ENCODE data around the gene COA6. TPM values are rescaled to one million over a fixed set of nuclear protein-coding genes. Genes with fewer than 3 reads are reported as not detected.
"Not testable (repeated sequence)": the region's sequence is repeated elsewhere in the genome, so short reads cannot be mapped to it uniquely, and the experiment has no call there.

The COA6 gene
- total and polyA plus RNA-seq, 2 donors (not counting 3 experiments of a cell fraction or from before 2014, with no cell fraction given) = 22.2 to 42.7 TPM

DNA sequence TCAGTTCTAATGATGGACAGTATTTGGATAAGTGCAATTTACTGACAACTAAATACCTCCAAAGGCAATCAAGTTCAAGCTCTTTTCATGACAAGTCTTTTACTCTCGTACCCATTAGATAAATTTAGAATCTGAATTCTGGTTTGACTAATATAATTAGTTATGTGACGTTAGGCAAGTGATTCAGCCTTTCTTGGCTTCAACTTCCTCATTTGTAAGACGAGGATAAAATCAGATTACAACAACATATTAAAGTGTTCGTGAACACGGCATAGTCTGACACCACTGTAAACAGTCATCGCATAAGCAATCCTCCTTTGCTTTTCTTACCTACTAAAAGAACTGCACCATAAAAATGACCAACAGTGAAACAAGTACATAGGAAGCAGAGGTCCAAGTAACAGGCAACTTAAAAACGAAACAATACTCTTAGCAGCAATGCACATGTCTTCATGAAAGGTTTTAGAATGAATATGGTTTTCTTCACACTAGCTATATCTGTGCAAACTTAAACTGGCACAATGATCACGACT lies 25.7 kb downstream of the COA6 start:
- FAIRE-seq (no peak), DNase-seq (ENCODE audit: low read depth, low spot score) (no peak)
- no peaks in the 10 kb centered on the region for H3K79me2 ChIP-seq (ENCODE audit: control insufficient read depth, insufficient read depth, low read length)
- BruUV-seq (replicated peaks) = no TSS peak
- no peak overlapping the region for H2AFZ ChIP-seq (ENCODE audit: low read depth, low read length)
- no peaks in the 10 kb centered on the region for H3K36me3 ChIP-seq (ENCODE audit: control insufficient read depth in 2 of 2, extremely low read depth in 1 of 2, insufficient read depth in 2 of 2, low read length in 2 of 2)
- no peak overlapping the region for H3K27ac ChIP-seq (ENCODE audit: insufficient read depth, low read depth, low read length)
- no peaks in the 10 kb centered on the region for H3K9me3 ChIP-seq (replicated peaks; ENCODE audit: control insufficient read depth, insufficient read depth, low read length)
- TF ChIP-seq JUN (IDR thresholded peaks at IDR 0.05; ENCODE audit: borderline replicate concordance, insufficient read depth, insufficient read length, low read depth) (no peak), POLR2A (IDR thresholded peaks at IDR 0.05; ENCODE audit: low read depth, low read length) (no peak), FOS (IDR thresholded peaks at IDR 0.05; ENCODE audit: borderline replicate concordance, insufficient read depth, low read length) (no peak), EZH2 (IDR thresholded peaks at IDR 0.05; ENCODE audit: borderline replicate concordance, low read depth, low read length, severe bottlenecking) (no peak), MYC (IDR thresholded peaks at IDR 0.05; ENCODE audit: low read depth, low read length) (no peak)
- TF ChIP-seq, protein P1, sequence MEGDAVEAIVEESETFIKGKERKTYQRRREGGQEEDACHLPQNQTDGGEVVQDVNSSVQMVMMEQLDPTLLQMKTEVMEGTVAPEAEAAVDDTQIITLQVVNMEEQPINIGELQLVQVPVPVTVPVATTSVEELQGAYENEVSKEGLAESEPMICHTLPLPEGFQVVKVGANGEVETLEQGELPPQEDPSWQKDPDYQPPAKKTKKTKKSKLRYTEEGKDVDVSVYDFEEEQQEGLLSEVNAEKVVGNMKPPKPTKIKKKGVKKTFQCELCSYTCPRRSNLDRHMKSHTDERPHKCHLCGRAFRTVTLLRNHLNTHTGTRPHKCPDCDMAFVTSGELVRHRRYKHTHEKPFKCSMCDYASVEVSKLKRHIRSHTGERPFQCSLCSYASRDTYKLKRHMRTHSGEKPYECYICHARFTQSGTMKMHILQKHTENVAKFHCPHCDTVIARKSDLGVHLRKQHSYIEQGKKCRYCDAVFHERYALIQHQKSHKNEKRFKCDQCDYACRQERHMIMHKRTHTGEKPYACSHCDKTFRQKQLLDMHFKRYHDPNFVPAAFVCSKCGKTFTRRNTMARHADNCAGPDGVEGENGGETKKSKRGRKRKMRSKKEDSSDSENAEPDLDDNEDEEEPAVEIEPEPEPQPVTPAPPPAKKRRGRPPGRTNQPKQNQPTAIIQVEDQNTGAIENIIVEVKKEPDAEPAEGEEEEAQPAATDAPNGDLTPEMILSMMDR (IDR thresholded peaks at IDR 0.05; ENCODE audit: extremely low read depth in 1 of 2, insufficient read depth in 1 of 2, low read depth in 1 of 2, low read length in 2 of 2) = no peak
- H3K9me1 ChIP-seq (replicated peaks; ENCODE audit: control insufficient read depth, extremely low read depth, insufficient read depth, low read length) = no peaks in the 10 kb centered on the region
- dilution Hi-C loops (cut with MboI; ENCODE audit: extremely low pct_ligation_motif_present, low sequenced_read_pairs) (no loop called here), intact Hi-C loops (cut with micrococcal nuclease) (no loop called here)
- ChIA-PET CTCF (no interaction called here), POLR2A (no interaction called here)
- H4K20me1 ChIP-seq (replicated peaks; ENCODE audit: control insufficient read depth, extremely low read depth, insufficient read depth, low read length) = no peaks in the 10 kb centered on the region
- no peak overlapping the region for H3K4me3 ChIP-seq (replicated peaks in 1 of 3; ENCODE audit: insufficient read depth in 1 of 3, low read depth in 1 of 3, low read length in 3 of 3)
- no peak overlapping the region for H3K4me2 ChIP-seq (ENCODE audit: insufficient read depth, low read length)
- H3K27me3 ChIP-seq (ENCODE audit: control insufficient read depth in 2 of 2, insufficient read depth in 2 of 2, low read length in 2 of 2) = no peaks in the 10 kb centered on the region
- no peak overlapping the region for H3K9ac ChIP-seq (replicated peaks; ENCODE audit: extremely low read depth, insufficient read depth, low read length)
- no peaks in the 10 kb centered on the region for H3K4me1 ChIP-seq (ENCODE audit: control insufficient read depth, extremely low read depth, insufficient read depth, low read length)

- H3K9me1 ChIP-seq (replicated peaks; ENCODE audit: control insufficient read depth, extremely low read depth, insufficient read depth, low read length); FAIRE-seq; H3K9me3 ChIP-seq (replicated peaks; ENCODE audit: control insufficient read depth, insufficient read depth, low read length); BruUV-seq (replicated peaks); H3K4me3 ChIP-seq (replicated peaks in 1 of 3; ENCODE audit: insufficient read depth in 1 of 3, low read depth in 1 of 3, low read length in 3 of 3); H3K79me2 ChIP-seq (ENCODE audit: control insufficient read depth, insufficient read depth, low read length); H3K36me3 ChIP-seq (ENCODE audit: control insufficient read depth in 2 of 2, extremely low read depth in 1 of 2, insufficient read depth in 2 of 2, low read length in 2 of 2); POLR2A ChIA-PET; CTCF ChIA-PET; dilution Hi-C loops (cut with MboI; ENCODE audit: extremely low pct_ligation_motif_present, low sequenced_read_pairs); H3K9ac ChIP-seq (replicated peaks; ENCODE audit: extremely low read depth, insufficient read depth, low read length); H3K4me1 ChIP-seq (ENCODE audit: control insufficient read depth, extremely low read depth, insufficient read depth, low read length); H3K27ac ChIP-seq (ENCODE audit: insufficient read depth, low read depth, low read length); DNase-seq (ENCODE audit: low read depth, low spot score); H3K27me3 ChIP-seq (ENCODE audit: control insufficient read depth in 2 of 2, insufficient read depth in 2 of 2, low read length in 2 of 2); H3K4me2 ChIP-seq (ENCODE audit: insufficient read depth, low read length); H2AFZ ChIP-seq (ENCODE audit: low read depth, low read length); H4K20me1 ChIP-seq (replicated peaks; ENCODE audit: control insufficient read depth, extremely low read depth, insufficient read depth, low read length); intact Hi-C loops (cut with micrococcal nuclease): not testable (repeated sequence)
These were observed 26.3 kb downstream of the COA6 start for GRCh38 chr1:234399515-234399914.
